Upper lobe of left lung (tissue), 6 donors: ENCODE results near the gene DDX24. TPM values are rescaled to one million over a fixed set of nuclear protein-coding genes. Genes with fewer than 3 reads are reported as not detected.

Source experiments
- ATAC-seq, 2 donors: fragments of 200-7000 bp; cut with Tn5 transposase; one replicate each; pipeline ENCODE4 v1.9.1; 2022; ENCODE audit warnings: mild to moderate bottlenecking in 2 of 2, moderate library complexity in 2 of 2; ENCODE audit not compliant: low FRiP score in 2 of 2
- DNase-seq, 2 donors: peaks; one replicate each; pipeline ENCODE4 v3.0.0-alpha.2; 2019 to 2020
- H3K27ac ChIP-seq, 4 donors: fragments of 200-600 bp; sonication (generic); one replicate each; pipeline ENCODE4 v1.5.1; 2016 to 2019
- H3K27me3 ChIP-seq, 4 donors: fragments of 200-600 bp; sonication (generic); one replicate each; pipeline ENCODE4 v1.5.1; 2017 to 2019
- H3K36me3 ChIP-seq, 4 donors: fragments of 200-600 bp; sonication (generic); one replicate each; pipeline ENCODE4 v1.5.1; 2016 to 2019
- H3K4me1 ChIP-seq, 4 donors: fragments of 200-600 bp; sonication (generic); one replicate each; pipeline ENCODE4 v1.5.1; 2018 to 2019
- H3K4me3 ChIP-seq, 4 donors: fragments of 200-600 bp; sonication (generic); one replicate each; pipeline ENCODE4 v1.5.1; 2017 to 2019; ENCODE audit warnings: mild to moderate bottlenecking in 2 of 4, moderate library complexity in 1 of 4
- H3K9me3 ChIP-seq, 4 donors: fragments of 200-600 bp; sonication (generic); one replicate each; pipeline ENCODE4 v1.5.1; 2018 to 2019
- EP300 ChIP-seq, 4 donors: sonication (generic); formaldehyde crosslinking; IDR thresholded peaks; one replicate each; pipeline ENCODE4 v1.5.1; 2017; ENCODE audit warnings: antibody characterized with exemption in 4 of 4, control low read depth in 2 of 4
- POLR2A ChIP-seq, 4 donors: fragments of 450-650 bp; IDR thresholded peaks; one replicate each; pipeline ENCODE4 v1.5.1; 2016 to 2017; ENCODE audit warnings: antibody characterized with exemption in 4 of 4, mild to moderate bottlenecking in 2 of 4
- POLR2AphosphoS5 ChIP-seq, 2 donors: sonication (generic); formaldehyde crosslinking; IDR thresholded peaks; one replicate each; pipeline ENCODE4 v1.5.1; 2017; ENCODE audit warnings: antibody characterized with exemption in 2 of 2
- WGBS, 2 donors: methylation state at CpG; one replicate each; pipeline ENCODE4 v1.1.5; 2017 to 2018; 5-methylcytosine and 5-hydroxymethylcytosine counted together
- total RNA-seq, 6 donors: library from RNA; depleted of rRNA in 4 of 6; stranded (reverse); fragments of >200 nt in 4 of 6; gene quantifications; one replicate each; pipeline versions ENCODE4 v1.1.0 to v1.2.1, GENCODE V29; 2016 to 2021
- TF ChIP-seq, protein P1 (sequence below), 6 experiments: fragments of 450-650 bp in 4 of 6; fragments of 200-600 bp in 2 of 6; sonication (generic) in 2 of 6; IDR thresholded peaks; one replicate each; pipeline ENCODE4 v1.5.1; 2016 to 2019; ENCODE audit warnings: antibody characterized with exemption in 6 of 6
- donor health status: DM: no; HTN: no; CAD: no; lungs with moderate emphysema.
- donor health status: DM: no; HTN: yes; CAD: no; lungs with severe emphysema.

The DDX24 gene
- total RNA-seq, 6 donors from 2014 or later: 124 to 189 (median 154) TPM

DNA sequence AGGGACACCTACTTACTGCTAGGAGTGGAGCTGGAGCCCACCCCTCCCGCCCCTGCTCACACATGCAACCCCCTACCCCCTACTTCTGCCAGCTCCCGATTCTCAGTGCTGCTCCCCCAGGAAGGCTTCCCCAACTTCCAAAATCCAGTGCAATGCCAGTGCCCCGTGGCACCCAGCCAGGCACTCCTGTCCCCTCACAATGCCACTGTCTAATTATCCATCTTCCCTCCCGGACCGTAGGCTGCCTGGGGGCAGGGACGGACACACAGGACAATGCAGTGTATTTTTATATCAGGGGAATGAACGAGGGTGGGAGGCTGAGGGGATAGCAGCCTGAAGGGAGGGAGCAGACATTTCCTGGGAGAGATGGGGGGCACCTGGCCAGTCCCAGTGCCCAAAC, 42.5 kb downstream of the DDX24 start:
- Histone ChIP-seq H3K4me1 (peaks cover 0 to 15% (median 11%) of the 10 kb centered on the region in 4 donors), H3K36me3 (peaks cover 0 to 3% (median 0%) of the 10 kb centered on the region in 4 donors), H3K4me3 (no peak overlapping the region), H3K27me3 (no peaks in the 10 kb centered on the region), H3K9me3 (no peaks in the 10 kb centered on the region), H3K27ac (no peak overlapping the region)
- ATAC-seq (no peak), DNase-seq (no peak)
- TF ChIP-seq, protein P1, sequence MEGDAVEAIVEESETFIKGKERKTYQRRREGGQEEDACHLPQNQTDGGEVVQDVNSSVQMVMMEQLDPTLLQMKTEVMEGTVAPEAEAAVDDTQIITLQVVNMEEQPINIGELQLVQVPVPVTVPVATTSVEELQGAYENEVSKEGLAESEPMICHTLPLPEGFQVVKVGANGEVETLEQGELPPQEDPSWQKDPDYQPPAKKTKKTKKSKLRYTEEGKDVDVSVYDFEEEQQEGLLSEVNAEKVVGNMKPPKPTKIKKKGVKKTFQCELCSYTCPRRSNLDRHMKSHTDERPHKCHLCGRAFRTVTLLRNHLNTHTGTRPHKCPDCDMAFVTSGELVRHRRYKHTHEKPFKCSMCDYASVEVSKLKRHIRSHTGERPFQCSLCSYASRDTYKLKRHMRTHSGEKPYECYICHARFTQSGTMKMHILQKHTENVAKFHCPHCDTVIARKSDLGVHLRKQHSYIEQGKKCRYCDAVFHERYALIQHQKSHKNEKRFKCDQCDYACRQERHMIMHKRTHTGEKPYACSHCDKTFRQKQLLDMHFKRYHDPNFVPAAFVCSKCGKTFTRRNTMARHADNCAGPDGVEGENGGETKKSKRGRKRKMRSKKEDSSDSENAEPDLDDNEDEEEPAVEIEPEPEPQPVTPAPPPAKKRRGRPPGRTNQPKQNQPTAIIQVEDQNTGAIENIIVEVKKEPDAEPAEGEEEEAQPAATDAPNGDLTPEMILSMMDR (IDR thresholded peaks at IDR 0.05): no peak
- TF ChIP-seq EP300 (IDR thresholded peaks at IDR 0.05) (no peak), POLR2A (IDR thresholded peaks at IDR 0.05) (no peak)
- WGBS, 2 donors: 81 to 94% methylated on average over 7 of the region's 7 CpGs

DNA sequence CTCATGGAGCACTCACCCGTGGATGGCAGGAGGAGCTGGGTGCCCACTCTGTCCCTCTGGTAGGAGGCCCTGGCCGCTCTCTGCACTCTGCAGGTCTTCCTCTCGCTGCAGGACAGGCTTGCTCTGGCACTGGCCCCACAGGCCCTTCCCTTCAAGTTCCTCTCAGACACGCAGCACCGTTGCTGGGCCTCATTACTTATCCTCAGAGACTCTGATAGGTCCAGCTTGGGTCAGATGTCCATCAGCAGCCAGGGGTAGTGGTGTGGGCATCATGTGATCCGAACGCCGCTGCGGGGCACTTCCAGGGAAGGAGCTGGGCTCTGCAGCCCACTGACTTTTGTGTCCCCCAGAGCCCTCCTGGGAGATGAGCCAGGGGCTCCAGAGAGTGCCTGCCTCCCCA, 43.0 kb downstream of the DDX24 start:
- H3K4me1 ChIP-seq: peaks cover 0 to 15% (median 11%) of the 10 kb centered on the region in 4 donors
- H3K27ac ChIP-seq: no peak overlapping the region
- peak in 1 of 2 donors; percentile 52 for DNase-seq
- no peaks in the 10 kb centered on the region for H3K9me3 ChIP-seq
- TF ChIP-seq POLR2A (IDR thresholded peaks at IDR 0.05) (no peak), POLR2AphosphoS5 (IDR thresholded peaks at IDR 0.05) (no peak), EP300 (IDR thresholded peaks at IDR 0.05) (no peak)
- TF ChIP-seq, protein P1 (IDR thresholded peaks at IDR 0.05): no peak
- no peak for ATAC-seq
- H3K36me3 ChIP-seq: no peaks in the 10 kb centered on the region
- no peaks in the 10 kb centered on the region for H3K27me3 ChIP-seq
- no peak overlapping the region for H3K4me3 ChIP-seq
- WGBS, 2 donors: 71 to 89% methylated on average over 5 to 7 of the region's 9 CpGs

DNA sequence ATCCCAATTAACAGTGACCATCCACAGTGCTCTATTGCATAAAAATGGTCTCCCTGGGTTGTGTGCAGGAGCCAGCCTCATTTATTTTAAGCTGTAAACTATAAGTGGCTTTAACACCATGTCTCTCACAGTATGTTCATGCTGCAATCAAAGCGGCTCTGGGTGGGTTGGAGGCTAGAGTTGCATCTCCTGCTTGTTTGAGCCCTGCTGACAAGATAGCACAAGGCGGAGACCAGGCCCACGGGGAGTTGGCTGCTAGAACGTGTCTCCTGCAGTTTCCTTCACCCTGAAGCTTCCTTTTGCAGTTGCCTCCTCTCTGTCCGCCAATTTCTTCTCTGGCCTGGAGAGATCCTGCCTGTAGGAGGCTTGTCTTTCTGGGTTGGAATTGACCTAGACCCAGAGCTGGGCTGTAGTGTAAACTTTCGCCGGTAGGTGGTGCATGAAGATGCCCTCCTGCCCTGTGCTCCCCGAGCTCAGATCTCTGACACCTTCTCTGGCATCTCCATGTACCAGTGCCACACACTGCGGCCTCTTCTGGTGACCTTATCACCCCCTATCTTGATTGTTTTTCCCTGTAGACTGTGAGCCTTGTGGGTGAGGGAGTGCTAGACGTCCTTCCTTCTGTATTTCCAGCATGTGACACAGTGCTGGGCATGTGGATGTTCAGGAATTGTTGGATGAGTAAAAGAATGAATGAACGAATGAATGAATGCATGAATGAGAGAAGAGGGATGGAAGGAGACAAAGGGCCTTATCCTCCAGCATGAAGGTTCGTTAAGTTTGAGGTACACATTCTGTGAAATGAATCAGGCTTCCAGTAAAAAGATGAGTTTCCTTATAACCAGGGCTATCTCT, 44.5 kb downstream of the DDX24 start:
- ATAC-seq (peak; percentile 76 to 88), DNase-seq (peak in 1 of 2 donors; percentile 65)
- Histone ChIP-seq H3K4me1 (peaks cover 0 to 2% (median under 1%) of the 10 kb centered on the region in 4 donors), H3K36me3 (no peaks in the 10 kb centered on the region), H3K4me3 (no peak overlapping the region), H3K9me3 (no peaks in the 10 kb centered on the region), H3K27ac (no peak overlapping the region), H3K27me3 (no peaks in the 10 kb centered on the region)
- WGBS, 2 donors: 33% methylated on average over 11 to 12 of the region's 12 CpGs
- TF ChIP-seq POLR2AphosphoS5 (IDR thresholded peaks at IDR 0.05) (no peak), POLR2A (IDR thresholded peaks at IDR 0.05) (no peak), EP300 (IDR thresholded peaks at IDR 0.05) (no peak)
- TF ChIP-seq, protein P1 (IDR thresholded peaks at IDR 0.05): peak; percentile 75 to 89 (median 85)

DNA sequence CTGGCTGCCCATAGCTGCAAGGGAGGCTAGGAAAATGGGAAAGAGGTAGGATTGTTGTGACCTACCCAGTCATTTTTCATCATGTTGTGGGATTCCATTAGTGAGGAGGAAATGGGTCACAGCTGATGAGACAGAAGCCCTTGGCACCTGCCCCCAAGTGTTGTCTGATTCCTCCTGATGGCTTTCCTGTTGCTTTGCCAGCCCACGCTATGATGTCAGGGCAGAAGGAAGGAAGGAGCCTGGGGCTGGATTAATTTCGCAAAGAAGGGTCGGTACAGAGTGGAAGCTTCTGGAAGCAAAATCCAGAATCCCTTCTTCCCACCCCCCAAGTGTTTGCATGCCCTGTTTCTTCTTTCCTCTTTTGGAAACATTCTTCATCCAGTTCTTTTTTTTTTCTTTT, 46.1 kb downstream of the DDX24 start:
- 52 to 68% methylated on average over 3 of the region's 3 CpGs for WGBS, 2 donors
- H3K4me3 ChIP-seq: no peak overlapping the region
- no peak for ATAC-seq
- H3K27ac ChIP-seq: no peak overlapping the region
- H3K9me3 ChIP-seq: no peaks in the 10 kb centered on the region
- DNase-seq: no peak
- TF ChIP-seq, protein P1 (IDR thresholded peaks at IDR 0.05): no peak
- no peak for TF ChIP-seq POLR2AphosphoS5 (IDR thresholded peaks at IDR 0.05)
- TF ChIP-seq POLR2A (IDR thresholded peaks at IDR 0.05): no peak
- no peak for TF ChIP-seq EP300 (IDR thresholded peaks at IDR 0.05)
- no peaks in the 10 kb centered on the region for H3K27me3 ChIP-seq
- no peaks in the 10 kb centered on the region for H3K4me1 ChIP-seq
- H3K36me3 ChIP-seq: no peaks in the 10 kb centered on the region
